DND-41 (cell line): ENCODE results near the gene INTS6.

Experiments
- EZH2 ChIP-seq: IDR thresholded peaks from 3 replicates; pipeline ENCODE4 v1.6.1; 2012; ENCODE audit warnings: borderline replicate concordance, low read depth, mild to moderate bottlenecking, moderate library complexity, low read length, inconsistent platforms; ENCODE audit not compliant: severe bottlenecking
- TF ChIP-seq, protein P1 (sequence below): IDR thresholded peaks from 2 replicates; pipeline ENCODE4 v1.5.1; 2012; ENCODE audit warnings: borderline replicate concordance, low read length, moderate library complexity, mild to moderate bottlenecking; ENCODE audit not compliant: poor library complexity, severe bottlenecking; ENCODE audit errors: extremely low read depth

DNA sequence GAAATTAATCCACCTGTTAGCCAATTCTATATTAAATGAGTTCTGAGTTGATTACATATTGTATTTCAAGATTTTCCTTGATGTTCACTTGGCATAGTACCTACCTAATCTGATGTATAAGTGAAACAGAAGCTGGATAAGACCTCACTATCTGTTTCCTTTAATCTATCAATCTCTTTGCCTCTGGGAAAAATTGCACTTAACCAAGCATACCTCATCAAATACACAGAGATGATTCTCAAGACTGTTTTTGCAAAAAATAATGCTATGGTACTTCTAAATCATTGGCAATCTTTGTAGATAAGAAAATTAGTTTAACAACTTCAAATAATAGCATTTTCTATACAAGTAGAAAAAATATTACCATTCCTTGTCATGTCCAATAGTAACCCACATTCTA is 58.1 kb downstream of the INTS6 start:
- TF ChIP-seq, protein P1, sequence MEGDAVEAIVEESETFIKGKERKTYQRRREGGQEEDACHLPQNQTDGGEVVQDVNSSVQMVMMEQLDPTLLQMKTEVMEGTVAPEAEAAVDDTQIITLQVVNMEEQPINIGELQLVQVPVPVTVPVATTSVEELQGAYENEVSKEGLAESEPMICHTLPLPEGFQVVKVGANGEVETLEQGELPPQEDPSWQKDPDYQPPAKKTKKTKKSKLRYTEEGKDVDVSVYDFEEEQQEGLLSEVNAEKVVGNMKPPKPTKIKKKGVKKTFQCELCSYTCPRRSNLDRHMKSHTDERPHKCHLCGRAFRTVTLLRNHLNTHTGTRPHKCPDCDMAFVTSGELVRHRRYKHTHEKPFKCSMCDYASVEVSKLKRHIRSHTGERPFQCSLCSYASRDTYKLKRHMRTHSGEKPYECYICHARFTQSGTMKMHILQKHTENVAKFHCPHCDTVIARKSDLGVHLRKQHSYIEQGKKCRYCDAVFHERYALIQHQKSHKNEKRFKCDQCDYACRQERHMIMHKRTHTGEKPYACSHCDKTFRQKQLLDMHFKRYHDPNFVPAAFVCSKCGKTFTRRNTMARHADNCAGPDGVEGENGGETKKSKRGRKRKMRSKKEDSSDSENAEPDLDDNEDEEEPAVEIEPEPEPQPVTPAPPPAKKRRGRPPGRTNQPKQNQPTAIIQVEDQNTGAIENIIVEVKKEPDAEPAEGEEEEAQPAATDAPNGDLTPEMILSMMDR, result no peak
- no peak for TF ChIP-seq EZH2
